ENCODE data around the gene BEST1. TPM values are rescaled to one million over a fixed set of nuclear protein-coding genes. Genes with fewer than 3 reads are reported as not detected.
A peak's percentile ranks its signal among the peaks of the same experiment; 100 is the strongest.

The BEST1 gene
- total RNA-seq, 4 donors from 2014 or later = 0.08 to 2.7 (median 0.39) TPM

DNA sequence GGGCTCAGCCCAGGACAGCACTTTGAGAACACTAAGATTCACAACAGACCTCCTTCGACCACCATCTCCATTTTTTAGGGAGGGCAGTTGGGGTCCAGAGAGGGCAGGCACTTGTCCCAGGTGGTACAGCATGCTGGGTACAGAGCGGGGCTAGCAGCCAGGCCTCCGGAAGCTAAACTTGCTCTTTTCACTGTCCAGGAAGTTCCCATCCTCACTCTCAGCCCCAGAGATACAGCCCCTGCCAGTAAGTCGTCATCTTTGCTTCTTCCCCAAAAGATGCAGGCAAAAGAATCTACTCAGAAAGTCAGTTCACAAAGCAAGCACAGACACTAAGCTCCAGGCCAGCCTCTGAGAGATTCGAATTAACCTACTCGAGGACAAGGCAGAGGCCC, 26.1 kb upstream of the BEST1 start:
- no peaks in the 10 kb centered on the region for H3K36me3 ChIP-seq
- no peaks in the 10 kb centered on the region for H3K9me3 ChIP-seq
- WGBS, 2 donors = 57 to 75% methylated on average over 5 to 6 of the region's 6 CpGs
- peak overlapping the region; percentile 49 to 91 (median 78) for H3K27ac ChIP-seq
- peaks cover 15 to 45% (median 20%) of the 10 kb centered on the region in 3 donors for H3K4me1 ChIP-seq
- H3K4me3 ChIP-seq = no peak overlapping the region
- DNase-seq = no peak
- TF ChIP-seq, protein P1, sequence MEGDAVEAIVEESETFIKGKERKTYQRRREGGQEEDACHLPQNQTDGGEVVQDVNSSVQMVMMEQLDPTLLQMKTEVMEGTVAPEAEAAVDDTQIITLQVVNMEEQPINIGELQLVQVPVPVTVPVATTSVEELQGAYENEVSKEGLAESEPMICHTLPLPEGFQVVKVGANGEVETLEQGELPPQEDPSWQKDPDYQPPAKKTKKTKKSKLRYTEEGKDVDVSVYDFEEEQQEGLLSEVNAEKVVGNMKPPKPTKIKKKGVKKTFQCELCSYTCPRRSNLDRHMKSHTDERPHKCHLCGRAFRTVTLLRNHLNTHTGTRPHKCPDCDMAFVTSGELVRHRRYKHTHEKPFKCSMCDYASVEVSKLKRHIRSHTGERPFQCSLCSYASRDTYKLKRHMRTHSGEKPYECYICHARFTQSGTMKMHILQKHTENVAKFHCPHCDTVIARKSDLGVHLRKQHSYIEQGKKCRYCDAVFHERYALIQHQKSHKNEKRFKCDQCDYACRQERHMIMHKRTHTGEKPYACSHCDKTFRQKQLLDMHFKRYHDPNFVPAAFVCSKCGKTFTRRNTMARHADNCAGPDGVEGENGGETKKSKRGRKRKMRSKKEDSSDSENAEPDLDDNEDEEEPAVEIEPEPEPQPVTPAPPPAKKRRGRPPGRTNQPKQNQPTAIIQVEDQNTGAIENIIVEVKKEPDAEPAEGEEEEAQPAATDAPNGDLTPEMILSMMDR (IDR thresholded peaks at IDR 0.05) = no peak
- TF ChIP-seq POLR2A (IDR thresholded peaks at IDR 0.05) = no peak
- intact Hi-C loops (cut with DNase I) = no loop called here
- H3K27me3 ChIP-seq = peaks cover 0 to 32% (median 0%) of the 10 kb centered on the region in 4 donors

DNA sequence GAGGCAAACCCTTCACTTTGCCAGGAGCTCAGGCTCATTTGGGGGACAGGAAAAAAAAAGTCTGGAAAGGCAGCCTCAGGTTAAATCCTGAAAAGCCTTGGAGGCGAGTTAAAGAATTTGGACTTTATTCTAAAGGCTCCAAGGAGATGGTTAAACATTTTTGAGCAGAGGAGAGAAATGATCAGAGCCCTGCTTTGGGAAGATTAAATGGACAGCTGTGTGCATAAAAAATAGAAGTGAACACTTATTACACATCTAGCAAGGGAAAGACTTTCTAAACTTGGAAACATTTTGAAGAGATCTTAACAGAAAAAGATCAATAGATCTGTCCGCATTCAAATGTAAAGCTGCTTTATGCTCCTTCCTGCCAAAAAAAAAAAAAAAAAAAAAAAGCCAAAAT, 24.4 kb upstream of the BEST1 start:
- no peak for DNase-seq
- intact Hi-C loops (cut with DNase I) = no loop called here
- H3K4me1 ChIP-seq = peaks cover 11 to 33% (median 18%) of the 10 kb centered on the region in 3 donors
- peaks cover 0 to 17% (median 0%) of the 10 kb centered on the region in 4 donors for H3K27me3 ChIP-seq
- TF ChIP-seq, protein P1 (IDR thresholded peaks at IDR 0.05) = no peak
- TF ChIP-seq POLR2A (IDR thresholded peaks at IDR 0.05) = no peak
- 85 to 90% methylated on average over 2 of the region's 2 CpGs for WGBS, 2 donors
- H3K9me3 ChIP-seq = no peaks in the 10 kb centered on the region
- no peak overlapping the region for H3K4me3 ChIP-seq
- H3K36me3 ChIP-seq = no peaks in the 10 kb centered on the region
- no peak overlapping the region for H3K27ac ChIP-seq

DNA sequence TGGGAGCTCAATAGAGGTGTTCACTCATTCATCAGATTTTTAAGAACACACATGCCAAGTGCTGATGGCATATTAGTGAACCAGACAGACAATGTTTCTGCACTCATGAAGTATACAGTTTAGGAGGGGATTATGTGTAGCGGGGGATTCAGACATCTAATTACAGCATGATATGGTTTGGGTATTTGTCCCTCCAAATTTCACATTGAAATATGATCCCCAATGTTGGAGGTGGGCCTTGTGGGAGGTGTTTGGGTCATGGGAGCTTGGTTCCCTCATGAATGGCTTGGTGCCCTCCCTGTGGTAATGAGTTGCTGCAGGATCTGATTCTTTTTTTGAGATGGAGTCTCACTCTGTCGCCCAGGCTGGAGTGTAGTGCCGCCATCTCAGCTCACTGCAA, 23.9 kb upstream of the BEST1 start:
- WGBS, 2 donors = 91 to 97% methylated on average over 3 of the region's 3 CpGs
- Histone ChIP-seq H3K4me3 (no peak overlapping the region), H3K27ac (no peak overlapping the region)

DNA sequence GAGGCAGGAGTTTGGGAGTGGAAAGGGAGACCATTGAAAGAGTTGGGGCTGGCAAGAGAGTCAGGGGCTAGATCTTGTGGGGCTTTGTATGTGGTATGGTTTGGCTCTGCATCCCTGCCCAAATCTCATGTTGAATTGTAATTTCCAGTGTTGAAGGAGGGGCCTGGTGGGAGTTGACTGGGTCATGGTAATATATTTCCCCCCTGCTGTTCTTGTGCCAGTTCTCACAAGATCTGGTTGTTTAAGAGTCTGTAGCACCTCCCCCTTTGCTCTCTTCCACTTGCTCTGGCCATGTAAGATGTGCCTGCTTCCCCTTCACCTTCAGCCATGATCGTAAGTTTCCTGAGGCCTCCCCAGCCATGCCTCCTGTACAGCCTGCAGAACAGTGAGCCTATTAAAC, 22.6 kb upstream of the BEST1 start:
- H3K36me3 ChIP-seq = no peaks in the 10 kb centered on the region
- no peak overlapping the region for H3K27ac ChIP-seq
- WGBS, 2 donors = 89 to 100% methylated on average over 1 of the region's 1 CpG
- intact Hi-C loops (cut with DNase I) = no loop called here
- no peak overlapping the region for H3K4me3 ChIP-seq
- TF ChIP-seq POLR2A (IDR thresholded peaks at IDR 0.05) = no peak
- TF ChIP-seq, protein P1 (IDR thresholded peaks at IDR 0.05) = no peak
- no peaks in the 10 kb centered on the region for H3K9me3 ChIP-seq
- H3K4me1 ChIP-seq = peaks cover 11 to 21% (median 18%) of the 10 kb centered on the region in 3 donors
- H3K27me3 ChIP-seq = peaks cover 0 to 9% (median 0%) of the 10 kb centered on the region in 4 donors
- DNase-seq = no peak

More for the DNA sequence above, 23.9 kb upstream of the BEST1 start:
- Histone ChIP-seq H3K4me1 (peaks cover 11 to 32% (median 18%) of the 10 kb centered on the region in 3 donors), H3K9me3 (no peaks in the 10 kb centered on the region), H3K36me3 (no peaks in the 10 kb centered on the region), H3K27me3 (peaks cover 0 to 13% (median 0%) of the 10 kb centered on the region in 4 donors)
- intact Hi-C loops (cut with DNase I) = no loop called here
- no peak for TF ChIP-seq POLR2A (IDR thresholded peaks at IDR 0.05)
- TF ChIP-seq, protein P1 (IDR thresholded peaks at IDR 0.05) = no peak
- no peak for DNase-seq

DNA sequence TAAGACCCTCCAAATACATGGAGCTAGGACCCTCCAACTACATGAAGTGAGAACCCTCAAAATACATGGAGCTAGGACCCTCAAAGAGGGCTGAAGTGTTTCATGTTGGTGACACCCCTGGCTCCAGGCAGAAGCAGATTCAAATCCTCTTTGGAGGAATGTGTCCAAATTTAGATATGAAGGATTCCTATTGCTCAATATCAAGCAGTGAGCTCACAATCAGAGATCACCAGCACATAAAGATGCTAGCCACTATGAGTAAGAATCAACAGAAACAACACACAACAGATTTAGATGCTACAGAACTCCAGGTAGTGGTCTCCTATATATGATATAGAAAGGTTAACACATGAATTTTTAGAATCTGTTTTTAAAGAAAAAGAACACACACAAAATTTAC, 21.5 kb upstream of the BEST1 start:
- TF ChIP-seq, protein P1 (IDR thresholded peaks at IDR 0.05) = no peak
- TF ChIP-seq POLR2A (IDR thresholded peaks at IDR 0.05) = no peak
- H3K27me3 ChIP-seq = peaks cover 0 to 3% (median 0%) of the 10 kb centered on the region in 4 donors
- no peak overlapping the region for H3K4me3 ChIP-seq
- DNase-seq = no peak
- H3K4me1 ChIP-seq = peaks cover 4 to 10% (median 9%) of the 10 kb centered on the region in 3 donors
- intact Hi-C loops (cut with DNase I) = no loop called here
- H3K9me3 ChIP-seq = no peaks in the 10 kb centered on the region
- no peaks in the 10 kb centered on the region for H3K36me3 ChIP-seq
- no peak overlapping the region for H3K27ac ChIP-seq

All from esophagus squamous epithelium (tissue), 5 donors.